ENCODE measurements around the gene PNPLA2.

DNA sequence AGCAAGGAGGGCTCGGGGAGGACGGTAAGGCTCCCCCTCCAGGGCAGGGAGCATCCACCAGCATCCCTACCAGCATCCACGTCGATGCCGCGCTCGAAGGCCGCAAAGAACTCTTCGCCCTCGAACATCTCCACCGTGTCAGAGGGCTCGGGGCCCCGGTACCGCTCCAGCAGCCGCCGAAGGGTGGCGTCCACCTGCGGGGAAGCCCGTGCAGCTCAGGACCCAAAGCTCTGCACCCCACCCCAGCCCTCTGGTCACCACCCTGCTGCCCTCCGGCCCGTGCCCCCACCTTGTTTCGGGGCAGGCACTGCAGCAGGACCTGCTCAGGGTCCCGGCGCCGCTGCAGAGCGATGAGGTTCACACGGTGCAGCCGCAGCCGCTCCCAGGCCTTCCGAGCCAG is 18.2 kb upstream of the PNPLA2 start:
- TF ChIP-seq CTCF (conservative IDR thresholded peaks at IDR 0.05 in 1 of 2, IDR thresholded peaks at IDR 0.05 in 1 of 2; ENCODE audit: low read depth in 1 of 2, low read length in 2 of 2) (no peak), EZH2 (IDR thresholded peaks at IDR 0.05; ENCODE audit: low read length, missing control alignments) (no peak)
